Small intestine (tissue), 7 donors: Measurements from ENCODE around the gene FBXL13. TPM values are rescaled to one million over a fixed set of nuclear protein-coding genes. Genes with fewer than 3 reads are reported as not detected.
"Not testable (repeated sequence)": the region's sequence is repeated elsewhere in the genome, so short reads cannot be mapped to it uniquely, and the experiment has no call there.

Source experiments
- DNase-seq, 2 donors: peaks; one replicate each; pipeline versions ENCODE4 v3.0.0 to v3.0.0-alpha.2; 2013
- FAIRE-seq: peaks from 2 replicates; lab custom pipeline; 2012; peaks lifted over from hg19 to GRCh38; lab: Jason Lieb, UNC
- H3K27ac ChIP-seq, 3 donors: one replicate each; pipeline ENCODE4 v1.5.1; 2013; ENCODE audit warnings: low read length in 2 of 3, mild to moderate bottlenecking in 2 of 3, control low read depth in 1 of 3, inconsistent platforms in 1 of 3, low read depth in 1 of 3, moderate library complexity in 1 of 3
- H3K27me3 ChIP-seq, 3 donors: one replicate each; pipeline ENCODE4 v1.6.1; 2013; ENCODE audit warnings: low read length in 3 of 3, inconsistent platforms in 1 of 3; ENCODE audit not compliant: control insufficient read depth in 3 of 3, insufficient read depth in 3 of 3
- H3K36me3 ChIP-seq, 3 donors: one replicate each; pipeline ENCODE4 v1.6.1; 2013; ENCODE audit warnings: low read length in 3 of 3, inconsistent platforms in 1 of 3, low read depth in 1 of 3, mild to moderate bottlenecking in 1 of 3, moderate library complexity in 1 of 3; ENCODE audit not compliant: control insufficient read depth in 3 of 3, insufficient read depth in 2 of 3
- H3K4me1 ChIP-seq, 3 donors: one replicate each; pipeline ENCODE4 v1.6.1; 2013; ENCODE audit warnings: low read length in 2 of 3, inconsistent platforms in 1 of 3, low read depth in 1 of 3, mild to moderate bottlenecking in 1 of 3, moderate library complexity in 1 of 3; ENCODE audit not compliant: control insufficient read depth in 3 of 3, insufficient read depth in 2 of 3
- H3K4me3 ChIP-seq, 3 donors: one replicate each; pipeline ENCODE4 v1.5.1; 2013; ENCODE audit warnings: low read length in 3 of 3, control low read depth in 1 of 3, inconsistent platforms in 1 of 3, low read depth in 1 of 3, mild to moderate bottlenecking in 1 of 3, moderate library complexity in 1 of 3
- H3K9me3 ChIP-seq, 2 donors: one replicate each; pipeline ENCODE4 v1.6.1; 2013; ENCODE audit warnings: low read depth in 1 of 2, low read length in 1 of 2; ENCODE audit not compliant: control insufficient read depth in 2 of 2, insufficient read depth in 1 of 2
- WGBS, 3 donors: extraction: QIAGEN DNeasy Blood & Tissue Kit; methylation state at CpG; one replicate each; pipeline ENCODE4 v1.1.7; 2013; 5-methylcytosine and 5-hydroxymethylcytosine counted together
- polyA plus RNA-seq, 4 donors: library from polyadenylated mRNA; stranded (reverse) in 3 of 4; unstranded in 1 of 4; fragments of 200-250 nt in 3 of 4; fragments of 120-200 nt in 1 of 4; gene quantifications; one replicate each; pipeline versions ENCODE4 v1.2.1 to v1.2.3, GENCODE V29; 2013
- donor health status: healthy with polysubstance abuse.
- donor health status: control.
- donor health status: control.
- donor health status: Bipolar disorder and iron deficiency.
- donor health status: healthy.

Gene FBXL13
- polyA plus RNA-seq, 4 donors, result 0.10 to 0.38 TPM; not detected in 2

DNA sequence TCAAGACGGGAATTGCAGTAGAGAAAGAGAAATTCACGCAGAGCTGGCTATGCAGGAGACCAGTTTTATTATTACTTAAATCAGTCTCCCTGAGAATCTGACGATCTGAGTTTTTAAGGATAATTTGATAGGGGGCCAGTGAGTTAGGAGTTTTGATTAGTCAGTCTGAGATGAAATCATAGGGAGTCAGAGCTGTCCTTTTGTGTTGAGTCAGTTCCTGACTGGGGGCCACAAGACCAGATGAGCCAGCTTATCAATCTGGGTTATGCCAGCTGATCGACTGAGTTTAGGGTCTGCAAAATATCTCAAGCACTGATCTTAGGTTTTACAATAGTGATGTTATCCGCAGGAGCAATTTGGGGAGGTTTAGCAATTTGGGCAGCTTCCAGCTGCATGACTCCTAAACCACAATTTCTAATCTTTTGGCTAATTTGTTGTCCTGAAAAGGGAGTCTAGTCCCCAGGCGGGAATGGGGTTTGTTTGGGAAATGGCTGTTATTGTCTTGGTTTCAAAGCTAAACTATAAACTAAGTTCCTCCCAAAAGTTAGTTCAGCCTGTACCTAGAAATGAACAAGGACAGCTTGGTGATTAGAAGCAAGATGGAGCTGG lies 278.5 kb downstream of the FBXL13 start:
- DNase-seq, H3K4me3 ChIP-seq, H3K36me3 ChIP-seq, H3K4me1 ChIP-seq, H3K27ac ChIP-seq, H3K27me3 ChIP-seq, FAIRE-seq, H3K9me3 ChIP-seq: not testable (repeated sequence)
- WGBS, 3 donors, result 93 to 96% (median 94%) methylated on average over 4 to 5 of the region's 6 CpGs

DNA sequence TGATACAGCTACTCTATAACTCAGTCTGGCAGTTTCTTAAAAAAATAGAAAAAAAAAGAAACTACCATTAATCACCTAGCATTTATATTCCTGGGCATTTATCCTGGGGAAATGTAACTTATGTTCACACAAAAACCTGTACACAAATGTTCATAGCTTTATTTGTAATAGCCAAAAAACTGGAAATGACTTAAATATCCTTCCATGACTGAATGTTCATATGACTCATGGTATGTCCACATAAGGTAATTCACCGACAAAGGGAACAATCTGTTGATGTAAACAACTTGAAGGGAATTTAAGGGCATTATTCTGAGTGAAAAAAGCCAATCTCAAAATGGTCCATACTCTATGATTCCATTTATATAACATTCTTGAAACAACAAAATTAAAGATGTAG lies 280.0 kb downstream of the FBXL13 start:
- FAIRE-seq, H3K4me1 ChIP-seq, H3K4me3 ChIP-seq, H3K9me3 ChIP-seq, H3K27me3 ChIP-seq, H3K36me3 ChIP-seq, DNase-seq, H3K27ac ChIP-seq: not testable (repeated sequence)
- WGBS, 3 donors, result 91 to 94% (median 91%) methylated on average over 1 of the region's 1 CpG

GRCh38 chr7:102791831-102792230 lies 282.8 kb downstream of the FBXL13 start:
- H3K4me3 ChIP-seq, H3K27me3 ChIP-seq, H3K36me3 ChIP-seq, DNase-seq, FAIRE-seq, H3K4me1 ChIP-seq, H3K9me3 ChIP-seq, H3K27ac ChIP-seq: not testable (repeated sequence)

DNA sequence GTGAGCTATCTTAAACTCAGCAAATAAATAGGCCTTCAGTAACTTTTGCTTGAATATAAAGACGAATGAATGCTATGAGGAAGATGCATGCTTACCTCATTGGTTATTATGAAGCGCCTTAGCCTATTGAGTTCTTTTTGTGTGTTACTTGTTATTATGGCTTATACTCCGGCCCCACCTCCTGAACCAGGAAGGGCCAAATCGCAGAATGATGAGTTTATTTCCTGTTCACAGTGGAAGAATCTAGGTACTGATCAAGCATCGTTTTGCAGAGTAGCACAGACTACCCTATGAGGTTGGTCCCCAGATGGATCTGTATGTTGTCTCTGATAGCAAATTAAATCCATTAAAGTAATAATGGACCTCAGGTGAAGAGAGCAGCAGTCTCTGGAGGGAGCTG lies 283.2 kb downstream of the FBXL13 start:
- FAIRE-seq, H3K27me3 ChIP-seq, DNase-seq, H3K4me1 ChIP-seq, H3K4me3 ChIP-seq, H3K27ac ChIP-seq, H3K9me3 ChIP-seq, H3K36me3 ChIP-seq: not testable (repeated sequence)
- WGBS, 3 donors, result 87 to 91% (median 89%) methylated on average over 5 of the region's 5 CpGs

- FAIRE-seq, H3K27ac ChIP-seq, H3K4me3 ChIP-seq, H3K9me3 ChIP-seq, H3K27me3 ChIP-seq, H3K4me1 ChIP-seq, H3K36me3 ChIP-seq, DNase-seq: not testable (repeated sequence)
- 80 to 98% (median 93%) methylated on average over 3 to 4 of the region's 4 CpGs for whole genome bisulfite sequencing, 3 donors
Observed at GRCh38 chr7:102790364-102791100, 284.1 kb downstream of the FBXL13 start.

GRCh38 chr7:102788770-102789169 lies 285.8 kb downstream of the FBXL13 start:
- not testable (repeated sequence) for H3K27ac ChIP-seq, FAIRE-seq, H3K4me1 ChIP-seq, H3K27me3 ChIP-seq, H3K36me3 ChIP-seq, H3K9me3 ChIP-seq, DNase-seq, H3K4me3 ChIP-seq
- WGBS, 3 donors, result 96 to 98% (median 97%) methylated on average over 2 of the region's 2 CpGs

DNA sequence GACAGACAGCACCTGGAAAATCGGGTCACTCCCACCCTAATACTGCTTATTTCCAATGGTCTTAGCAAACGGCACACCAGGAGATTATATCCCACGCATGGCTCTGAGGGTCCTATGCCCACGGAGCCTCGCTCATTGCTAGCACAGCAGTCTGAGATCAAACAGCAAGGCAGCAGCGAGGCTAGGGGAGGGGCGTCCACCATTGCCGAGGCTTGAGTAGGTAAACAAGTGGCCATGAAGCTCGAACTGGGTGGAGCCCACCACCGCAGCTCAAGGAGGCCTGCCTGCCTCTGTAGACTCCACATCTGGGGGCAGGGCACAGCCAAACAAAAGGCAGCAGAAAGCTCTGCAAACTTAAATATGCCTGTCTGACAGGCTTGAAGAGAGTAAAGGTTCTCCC lies 293.7 kb downstream of the FBXL13 start:
- DNase-seq, H3K4me3 ChIP-seq, H3K27me3 ChIP-seq, H3K4me1 ChIP-seq, H3K36me3 ChIP-seq, FAIRE-seq, H3K27ac ChIP-seq: not testable (repeated sequence)
- peaks cover 0 to 10% of the 10 kb centered on the region in 2 donors for H3K9me3 ChIP-seq
- WGBS, 3 donors, result 95 to 97% (median 97%) methylated on average over 10 of the region's 10 CpGs

GRCh38 chr7:102778663-102779062 lies 295.9 kb downstream of the FBXL13 start:
- H3K4me3 ChIP-seq, H3K4me1 ChIP-seq, H3K27me3 ChIP-seq, FAIRE-seq, H3K27ac ChIP-seq, DNase-seq, H3K36me3 ChIP-seq: not testable (repeated sequence)
- H3K9me3 ChIP-seq, result peaks cover 0 to 10% of the 10 kb centered on the region in 2 donors
- WGBS, 3 donors, result 78 to 95% (median 93%) methylated on average over 3 of the region's 3 CpGs
